GM21786 (cell line): ENCODE data around the gene SIGLEC6.

Experiments
- ATAC-seq: cut with Tn5 transposase; IDR thresholded peaks from one replicate; pipeline ENCODE4 v1.9.1; 2021; ENCODE audit not compliant: unreplicated experiment

SIGLEC6 gene

GRCh38 chr19:51548891-51549305, 17.4 kb upstream of the SIGLEC6 start:
- ATAC-seq: no peak

DNA sequence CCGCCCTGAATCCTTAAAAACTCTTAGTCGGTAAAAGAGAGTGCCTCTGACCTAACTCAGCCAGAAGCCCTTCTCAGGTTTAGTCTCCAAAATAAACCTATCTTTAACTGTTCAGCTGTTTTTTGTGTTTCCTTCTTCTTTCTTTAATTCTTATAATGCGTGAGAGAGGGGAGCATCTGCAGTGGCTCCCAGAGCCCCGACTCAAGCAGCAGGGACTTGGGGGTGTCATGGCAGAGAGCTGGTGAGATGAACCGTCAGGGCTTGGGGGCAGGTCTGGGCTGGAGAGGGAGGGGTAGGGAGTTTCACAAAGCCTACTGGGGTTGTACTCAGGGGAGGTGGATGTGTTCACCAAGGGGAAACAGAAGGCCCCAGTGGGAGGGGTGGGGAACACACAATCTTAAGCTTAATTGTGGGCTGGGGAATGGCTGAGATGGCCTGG, 16.8 kb upstream of the SIGLEC6 start:
- no peak for ATAC-seq

- ATAC-seq: no peak
Observed at GRCh38 chr19:51547397-51548212, 16.1 kb upstream of the SIGLEC6 start.

DNA sequence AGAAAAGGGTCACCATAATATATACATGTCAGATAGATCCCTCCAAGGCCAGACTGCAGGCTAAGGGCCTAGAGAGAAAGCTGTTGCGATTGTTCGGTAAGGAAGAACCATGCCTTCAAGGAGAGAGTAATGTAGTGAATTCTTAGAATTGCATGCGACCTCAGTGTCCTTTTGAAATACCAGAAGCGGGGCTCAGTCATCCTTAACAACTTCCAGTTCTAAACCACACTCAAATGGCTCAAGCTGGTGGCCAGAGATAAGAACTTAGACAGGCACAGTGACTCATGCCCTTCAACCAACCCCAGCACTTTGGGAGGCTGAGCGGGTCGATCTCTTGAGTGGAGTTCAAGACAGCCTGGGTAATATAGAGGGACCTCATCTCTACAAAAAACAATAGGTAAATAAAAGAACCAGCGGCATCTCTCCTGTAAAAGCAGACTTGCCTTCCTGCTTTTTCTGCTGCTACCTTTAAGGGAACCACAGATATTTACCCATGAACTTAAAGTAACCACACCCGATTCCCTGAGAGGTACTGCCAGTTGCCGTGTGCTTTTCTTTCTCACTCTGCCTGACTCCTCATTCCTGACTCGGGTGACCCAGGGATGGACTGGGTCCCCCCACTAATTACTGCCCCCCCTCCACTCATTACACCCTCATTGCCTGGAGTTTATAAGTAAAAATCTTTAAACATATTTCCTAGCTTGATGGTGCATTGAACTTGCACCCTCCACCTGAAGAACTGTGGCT, 15.4 kb upstream of the SIGLEC6 start:
- ATAC-seq: no peak

- no peak for ATAC-seq
Observed at GRCh38 chr19:51546107-51546649, 14.7 kb upstream of the SIGLEC6 start.

DNA sequence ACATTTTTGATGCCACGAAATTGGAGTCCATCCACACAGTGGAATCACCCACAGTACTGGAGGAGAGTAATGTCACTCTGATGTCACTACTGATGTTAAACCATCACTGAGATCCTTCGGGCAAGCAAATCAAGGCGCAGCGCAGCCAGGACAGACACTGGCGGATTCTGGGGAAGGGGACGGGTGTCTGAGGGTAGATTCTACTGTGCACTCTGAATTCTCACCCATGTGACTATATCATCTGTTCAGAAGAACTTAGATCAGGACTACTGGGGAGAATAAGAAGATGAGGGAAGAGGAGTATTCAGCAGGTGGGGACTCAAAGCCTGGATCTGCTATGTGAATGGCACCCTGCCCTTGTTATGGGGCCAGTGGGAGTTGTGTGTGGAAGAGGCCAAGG, 12.6 kb upstream of the SIGLEC6 start:
- ATAC-seq: no peak

- no peak for ATAC-seq
Observed at GRCh38 chr19:51542699-51543098, 11.2 kb upstream of the SIGLEC6 start.

DNA sequence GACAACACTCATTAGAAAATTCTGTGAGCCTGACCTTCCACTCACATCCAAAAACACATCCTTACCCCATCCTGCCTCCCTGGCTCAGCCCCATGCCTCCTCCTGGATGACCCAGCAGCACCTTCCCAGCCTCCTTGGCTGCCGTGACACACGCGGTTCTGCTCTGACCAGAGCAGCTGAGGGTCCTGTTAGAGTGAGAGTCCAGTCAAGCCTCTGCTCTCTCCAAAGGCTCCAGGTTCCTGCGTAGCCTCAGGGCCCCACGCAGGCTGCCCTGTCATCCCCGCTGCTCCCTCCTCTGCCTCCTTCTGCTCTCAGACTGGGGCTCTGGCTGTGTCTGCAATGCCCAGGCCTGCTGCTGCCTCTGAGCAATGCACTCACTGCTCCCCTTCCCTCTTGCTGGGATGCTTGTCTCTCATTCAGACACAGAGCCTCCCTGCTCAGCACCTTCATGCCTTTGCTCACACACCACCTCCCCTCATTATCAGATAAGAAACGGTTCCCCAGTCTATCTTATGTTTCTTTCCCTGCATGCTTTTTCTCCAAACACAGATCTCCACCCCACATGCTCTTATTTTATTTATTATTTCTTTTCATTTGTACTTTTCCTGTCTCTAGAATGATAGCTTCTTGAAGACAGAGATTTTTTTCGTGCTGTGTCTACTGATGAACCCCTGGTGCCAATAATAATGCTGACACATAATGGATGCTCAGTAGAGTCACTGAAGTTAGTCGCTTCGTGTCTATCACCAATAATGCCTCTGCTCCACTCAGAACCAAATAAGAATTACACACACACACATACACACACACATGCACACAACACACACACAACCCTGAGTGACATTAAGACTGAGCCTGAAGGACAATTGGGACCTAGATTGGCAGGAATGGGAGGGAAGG, 10.2 kb upstream of the SIGLEC6 start:
- no peak for ATAC-seq

DNA sequence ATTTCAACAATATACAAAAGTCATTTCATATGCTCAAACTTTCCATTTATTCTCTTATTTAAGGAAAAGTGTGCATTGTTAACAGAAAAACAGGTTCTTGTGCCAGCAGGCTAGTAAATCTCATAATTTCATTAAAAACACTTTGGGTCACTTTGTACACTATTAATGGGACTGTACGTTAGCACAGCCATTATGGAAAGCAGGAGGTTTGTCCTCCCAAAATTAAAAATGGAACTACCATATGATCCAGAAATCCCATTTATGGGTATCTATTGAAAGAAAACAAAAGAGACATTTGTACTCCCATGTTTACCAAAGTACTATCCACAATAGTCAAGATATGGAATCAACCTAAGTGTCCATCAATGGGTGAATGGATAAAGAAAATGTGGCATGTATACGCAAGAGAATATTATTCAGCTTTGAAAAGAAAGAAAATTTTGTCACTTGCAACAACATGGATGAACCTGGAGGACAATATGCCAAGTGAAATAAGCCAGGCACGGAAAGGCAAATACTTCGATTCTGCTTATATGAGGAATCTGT, 8.4 kb upstream of the SIGLEC6 start:
- no peak for ATAC-seq

- no peak for ATAC-seq
Observed at GRCh38 chr19:51535535-51535934, 4.1 kb upstream of the SIGLEC6 start.

GRCh38 chr19:51530616-51531015, 854 bp downstream of the SIGLEC6 start:
- no peak for ATAC-seq

DNA sequence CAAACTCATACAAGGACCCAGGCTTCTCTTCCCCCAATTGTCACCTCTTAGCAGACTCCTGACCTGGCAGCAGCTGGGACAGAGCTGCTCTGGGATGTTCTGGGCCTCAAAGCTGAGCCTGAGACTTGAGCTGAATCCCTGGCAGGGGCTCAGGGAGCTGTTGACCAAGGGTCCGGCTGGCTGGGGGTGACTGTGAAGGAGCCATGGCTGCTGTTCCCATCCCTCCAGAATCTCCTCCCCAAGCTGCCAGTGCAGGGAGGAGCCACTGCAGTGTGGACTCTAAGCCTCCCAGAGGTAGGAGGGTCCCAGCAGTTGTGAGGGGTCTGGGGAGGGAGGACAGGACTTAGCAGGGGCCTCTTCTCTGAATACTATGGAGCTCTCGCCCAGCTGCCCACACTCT, 2.2 kb downstream of the SIGLEC6 start:
- ATAC-seq: no peak

- ATAC-seq: no peak
Observed at GRCh38 chr19:51525651-51526050, 5.8 kb downstream of the SIGLEC6 start.

- ATAC-seq: no peak
Observed at GRCh38 chr19:51524666-51525264, 6.7 kb downstream of the SIGLEC6 start.

- no peak for ATAC-seq
Observed at GRCh38 chr19:51521781-51522180, 9.7 kb downstream of the SIGLEC6 start.

DNA sequence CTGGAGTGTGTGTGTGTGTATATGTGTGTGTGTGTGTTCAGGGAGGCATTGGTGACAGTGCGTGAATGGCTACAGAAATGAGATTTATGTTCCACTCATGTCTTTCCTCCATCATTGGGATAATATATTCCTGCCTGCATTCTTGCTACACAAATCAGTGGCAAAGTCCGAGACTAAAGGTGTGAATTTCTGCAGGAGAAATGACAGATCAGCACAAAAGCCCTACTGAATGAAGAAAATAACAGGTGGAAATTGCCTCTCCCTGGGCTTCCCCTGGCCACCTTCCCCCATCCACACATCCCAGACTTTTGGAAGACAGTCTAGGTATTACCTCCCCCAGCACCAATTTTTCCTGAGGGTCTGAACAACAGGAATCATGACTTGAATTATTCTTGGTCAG, 10.1 kb downstream of the SIGLEC6 start:
- ATAC-seq: no peak

- no peak for ATAC-seq
Observed at GRCh38 chr19:51520728-51521127, 10.7 kb downstream of the SIGLEC6 start.

GRCh38 chr19:51514866-51515481, 16.5 kb downstream of the SIGLEC6 start:
- ATAC-seq: no peak

GRCh38 chr19:51513968-51514367, 17.5 kb downstream of the SIGLEC6 start:
- ATAC-seq: no peak

- ATAC-seq: no peak
Observed at GRCh38 chr19:51511353-51511752, 20.1 kb downstream of the SIGLEC6 start.
